ENCODE data around the gene MAN1A1. TPM values are rescaled to one million over a fixed set of nuclear protein-coding genes. Genes with fewer than 3 reads are reported as not detected.
A peak's percentile ranks its signal among the peaks of the same experiment; 100 is the strongest.

MAN1A1 gene
- total RNA-seq, 4 donors from 2014 or later = 17.8 to 34.7 (median 29.9) TPM

GRCh38 chr6:119162134-119162775 is 187.3 kb downstream of the MAN1A1 start:
- Histone ChIP-seq H3K9me3 (no peaks in the 10 kb centered on the region), H3K4me1 (no peaks in the 10 kb centered on the region), H3K36me3 (no peaks in the 10 kb centered on the region), H3K4me3 (no peak overlapping the region), H3K27ac (no peak overlapping the region), H3K27me3 (no peaks in the 10 kb centered on the region)
- whole genome bisulfite sequencing = 76% methylated on average over 2 of the region's 2 CpGs
- TF ChIP-seq POLR2AphosphoS5 (IDR thresholded peaks at IDR 0.05) = no peak
- TF ChIP-seq EP300 (IDR thresholded peaks at IDR 0.05) = no peak
- no peak for TF ChIP-seq POLR2A (IDR thresholded peaks at IDR 0.05)
- no peak for TF ChIP-seq CTCF (IDR thresholded peaks at IDR 0.05)
- DNase-seq (ENCODE audit: low spot score in 2 of 2) = no peak

DNA sequence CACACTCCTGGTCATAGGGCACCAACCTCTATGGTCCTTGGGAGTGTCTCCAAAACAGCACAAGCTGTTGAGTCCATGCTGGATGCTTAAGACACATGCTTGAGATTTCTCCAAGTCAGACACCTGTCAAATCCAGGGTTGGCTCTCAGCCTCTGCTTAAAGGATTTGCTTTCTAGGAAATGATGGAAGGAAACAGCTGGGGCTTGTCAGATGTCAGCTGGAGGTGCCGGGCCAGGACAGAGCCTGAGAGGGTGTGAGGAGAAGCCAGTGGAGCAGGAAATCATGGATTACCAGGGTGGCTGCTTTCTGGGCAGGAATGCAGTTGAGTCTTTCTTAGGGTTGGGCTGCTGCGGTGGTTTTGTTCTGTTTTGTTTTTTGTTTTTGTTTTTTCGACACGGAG is 188.1 kb downstream of the MAN1A1 start:
- no peaks in the 10 kb centered on the region for H3K9me3 ChIP-seq
- 71% methylated on average over 4 of the region's 4 CpGs for WGBS
- no peaks in the 10 kb centered on the region for H3K27me3 ChIP-seq
- no peak overlapping the region for H3K27ac ChIP-seq
- no peak for DNase-seq (ENCODE audit: low spot score in 2 of 2)
- no peaks in the 10 kb centered on the region for H3K4me1 ChIP-seq
- no peak overlapping the region for H3K4me3 ChIP-seq
- H3K36me3 ChIP-seq = no peaks in the 10 kb centered on the region
- TF ChIP-seq POLR2A (IDR thresholded peaks at IDR 0.05) = no peak
- no peak for TF ChIP-seq CTCF (IDR thresholded peaks at IDR 0.05)
- no peak for TF ChIP-seq POLR2AphosphoS5 (IDR thresholded peaks at IDR 0.05)
- TF ChIP-seq EP300 (IDR thresholded peaks at IDR 0.05) = no peak

GRCh38 chr6:119160911-119161310 is 188.7 kb downstream of the MAN1A1 start:
- WGBS = 68% methylated on average over 1 of the region's 2 CpGs
- DNase-seq (ENCODE audit: low spot score in 2 of 2) = no peak

GRCh38 chr6:119158057-119158848 is 191.3 kb downstream of the MAN1A1 start:
- WGBS = 70% methylated on average over 9 of the region's 9 CpGs
- DNase-seq (ENCODE audit: low spot score in 2 of 2) = peak; percentile 76 to 86

More at GRCh38 chr6:119160911-119161310, 188.7 kb downstream of the MAN1A1 start:
- Histone ChIP-seq H3K36me3 (no peaks in the 10 kb centered on the region), H3K4me1 (no peaks in the 10 kb centered on the region), H3K4me3 (no peak overlapping the region), H3K9me3 (no peaks in the 10 kb centered on the region), H3K27me3 (no peaks in the 10 kb centered on the region), H3K27ac (no peak overlapping the region)
- no peak for TF ChIP-seq CTCF (IDR thresholded peaks at IDR 0.05)

More at GRCh38 chr6:119158057-119158848, 191.3 kb downstream of the MAN1A1 start:
- H3K27ac ChIP-seq = no peak overlapping the region
- TF ChIP-seq POLR2A (IDR thresholded peaks at IDR 0.05) (no peak), EP300 (IDR thresholded peaks at IDR 0.05) (no peak), CTCF (IDR thresholded peaks at IDR 0.05) (no peak), POLR2AphosphoS5 (IDR thresholded peaks at IDR 0.05) (peak in 1 of 3 donors; percentile 44)
- H3K4me3 ChIP-seq = no peak overlapping the region
- H3K36me3 ChIP-seq = no peaks in the 10 kb centered on the region
- H3K9me3 ChIP-seq = no peaks in the 10 kb centered on the region
- no peaks in the 10 kb centered on the region for H3K27me3 ChIP-seq
- no peaks in the 10 kb centered on the region for H3K4me1 ChIP-seq

Measured in suprapubic skin (tissue), 4 donors.